NCI-H2171 (cell line): Measurements from ENCODE around the gene SCAMP2.

Experiments used
- DNase-seq: peaks from one replicate; lab custom pipeline; 2025; lab: John Stamatoyannopoulos, UW

Gene SCAMP2

DNA sequence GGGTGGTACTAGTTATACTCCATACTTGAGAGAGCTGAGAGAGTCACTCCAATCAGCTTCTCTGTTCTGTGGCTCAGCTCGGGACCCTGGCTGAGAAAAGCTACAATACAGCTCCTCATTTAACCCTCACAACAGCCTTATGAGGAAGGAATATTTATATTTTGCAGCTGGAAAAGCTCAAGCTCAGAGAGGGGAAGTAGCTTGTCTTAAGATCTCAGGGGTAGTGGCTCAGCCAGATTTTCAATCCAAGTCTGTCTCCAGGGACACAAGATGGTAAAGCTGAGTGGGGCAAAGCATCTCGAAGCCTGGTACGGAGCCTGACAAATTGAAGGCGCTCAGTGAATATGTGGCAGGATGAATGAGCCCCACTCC, 14.8 kb downstream of the SCAMP2 start:
- DNase-seq = no peak

DNA sequence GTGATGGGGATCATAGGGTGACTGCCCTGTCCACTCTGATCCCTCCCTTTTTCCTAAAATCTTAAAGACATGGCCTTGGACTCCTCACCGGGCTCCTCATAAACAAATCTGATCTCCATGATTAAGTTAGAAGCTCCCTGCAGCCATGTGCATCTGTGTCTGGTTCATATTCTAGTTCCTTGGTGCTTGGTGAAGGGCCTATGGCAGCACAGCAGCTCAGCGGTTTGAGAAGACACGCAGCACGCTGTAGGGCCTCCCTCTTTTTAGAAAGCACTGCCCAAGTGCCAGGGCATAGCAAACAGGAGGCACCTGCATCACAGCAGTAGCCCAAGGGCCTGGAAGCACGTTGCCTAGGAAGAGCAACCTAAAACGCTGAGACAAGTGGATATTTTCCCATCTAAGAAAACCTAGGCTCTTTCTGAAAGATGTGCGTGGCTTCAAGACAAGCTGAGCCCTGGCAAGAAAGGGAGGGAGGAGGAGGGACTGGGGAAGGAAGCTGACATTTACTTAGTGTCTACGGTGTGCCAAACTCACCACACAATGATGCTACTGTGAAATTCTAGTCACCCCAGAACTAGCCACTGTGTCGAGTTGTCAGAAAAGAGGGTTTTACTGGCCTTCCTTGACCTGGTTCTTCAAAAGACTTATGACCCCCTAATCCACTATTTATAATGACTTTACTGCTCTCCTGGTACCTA, 15.3 kb downstream of the SCAMP2 start:
- no peak for DNase-seq

DNA sequence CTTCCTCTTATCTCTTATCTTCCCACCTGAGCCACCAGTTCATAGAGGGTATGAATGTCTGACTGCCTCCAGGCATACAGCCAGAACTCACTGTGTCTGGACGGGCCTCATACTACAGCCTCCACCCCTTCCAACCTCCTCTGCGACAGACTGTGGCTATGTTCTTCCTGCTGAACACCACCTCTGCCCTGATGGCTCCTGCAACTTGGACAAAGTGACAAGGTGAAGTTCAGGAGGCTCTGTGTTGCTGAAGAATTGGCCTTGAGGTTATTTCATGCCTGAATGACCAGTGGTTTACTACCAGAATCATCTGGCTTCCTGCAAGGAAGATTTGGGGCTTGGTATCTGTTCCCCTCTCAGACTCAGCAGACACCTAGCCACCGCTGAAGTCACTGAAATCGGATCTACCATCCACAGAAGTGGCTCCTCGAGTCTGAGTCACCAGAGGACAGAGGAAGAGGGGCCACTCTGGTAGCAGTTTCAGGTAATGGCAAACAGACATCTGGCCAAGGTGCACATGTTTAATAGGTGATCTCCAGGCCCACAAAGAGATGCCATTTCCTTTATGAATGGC, 16.0 kb downstream of the SCAMP2 start:
- DNase-seq = no peak

DNA sequence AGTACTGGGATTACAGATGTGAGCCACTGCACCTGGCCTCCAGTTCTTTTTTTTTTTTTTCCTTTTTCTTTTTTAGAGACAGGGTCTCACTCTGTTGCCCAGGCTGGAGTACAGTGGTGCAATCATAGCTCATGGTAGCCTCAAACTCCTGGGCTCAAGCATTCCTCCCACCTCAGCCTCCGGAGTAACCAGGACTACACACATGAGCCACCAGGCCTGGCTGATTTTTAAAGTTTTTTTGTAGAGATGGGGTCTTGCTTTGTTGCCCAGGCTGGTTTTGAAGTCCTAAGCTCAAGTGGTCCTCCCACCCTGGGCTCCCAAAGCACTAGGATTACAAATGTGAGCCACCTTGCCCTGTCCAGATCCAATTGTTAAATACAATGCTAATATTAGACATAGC, 16.6 kb downstream of the SCAMP2 start:
- DNase-seq = no peak

DNA sequence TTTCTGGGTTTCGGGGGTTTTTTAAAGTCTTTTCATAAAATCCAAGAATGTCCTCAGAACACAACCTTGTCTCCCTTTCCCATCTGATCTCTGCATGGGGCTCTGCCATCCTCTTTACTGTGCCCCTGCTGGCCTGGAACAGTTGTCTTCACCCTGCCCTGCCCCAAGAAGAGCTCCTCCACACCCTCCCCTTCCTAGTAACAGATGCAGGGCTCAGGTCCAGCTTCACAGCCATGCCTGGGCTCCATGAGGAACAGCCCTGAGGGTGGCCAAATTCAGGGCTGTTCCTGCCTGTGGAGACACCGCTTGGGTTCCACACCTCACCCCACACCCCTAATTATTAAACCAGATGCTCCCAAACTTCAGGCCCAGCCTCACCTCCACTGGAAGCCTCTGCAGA, 17.3 kb downstream of the SCAMP2 start:
- DNase-seq = no peak

DNA sequence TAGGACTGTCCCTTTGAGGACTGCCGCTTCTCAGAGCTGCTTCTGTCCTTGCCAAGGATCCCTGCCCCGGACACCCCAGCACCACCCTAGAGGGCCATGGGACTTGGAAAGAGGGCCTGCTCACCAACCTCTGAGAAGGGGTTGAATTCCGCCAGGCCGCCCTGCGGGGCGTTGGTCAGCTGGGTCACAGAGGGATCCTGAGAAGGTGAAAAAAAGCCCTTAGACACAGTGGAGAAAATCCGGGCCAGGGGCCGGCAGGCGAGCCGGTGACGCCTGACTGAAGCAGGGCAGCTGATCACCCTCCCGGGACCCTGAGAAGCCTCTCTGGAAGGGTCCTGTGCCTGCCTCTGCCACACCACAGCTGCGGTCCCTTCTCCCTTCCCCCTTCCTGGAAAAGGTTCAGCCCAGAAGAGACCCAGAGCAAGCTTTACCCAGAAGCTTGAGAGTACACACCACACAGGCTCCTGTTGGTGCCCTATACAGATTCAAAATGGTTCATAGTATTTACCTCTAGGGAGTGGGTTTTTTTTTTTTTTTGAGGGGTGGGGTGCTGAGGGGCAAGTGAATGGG, 18.6 kb downstream of the SCAMP2 start:
- DNase-seq = no peak

DNA sequence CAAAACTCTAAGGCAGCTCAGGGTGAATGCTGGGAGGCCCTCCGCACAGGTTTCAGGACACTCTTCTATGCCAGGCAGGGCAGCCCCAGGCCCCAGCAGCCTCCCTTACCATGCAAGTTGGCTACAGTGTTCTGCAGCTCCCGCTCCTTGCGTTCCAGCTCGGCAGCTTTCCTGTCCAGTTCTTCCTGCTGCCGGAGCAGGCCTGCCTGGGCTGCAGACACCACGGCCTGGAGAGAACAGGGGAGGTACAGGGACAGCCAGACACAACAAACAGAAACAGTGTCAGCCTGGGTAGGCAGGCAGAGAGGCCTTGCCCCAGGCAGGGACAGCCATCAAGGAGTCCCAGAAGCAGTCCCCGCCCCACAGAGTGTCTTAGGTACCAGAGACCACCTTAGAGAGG, 21.2 kb downstream of the SCAMP2 start:
- no peak for DNase-seq

DNA sequence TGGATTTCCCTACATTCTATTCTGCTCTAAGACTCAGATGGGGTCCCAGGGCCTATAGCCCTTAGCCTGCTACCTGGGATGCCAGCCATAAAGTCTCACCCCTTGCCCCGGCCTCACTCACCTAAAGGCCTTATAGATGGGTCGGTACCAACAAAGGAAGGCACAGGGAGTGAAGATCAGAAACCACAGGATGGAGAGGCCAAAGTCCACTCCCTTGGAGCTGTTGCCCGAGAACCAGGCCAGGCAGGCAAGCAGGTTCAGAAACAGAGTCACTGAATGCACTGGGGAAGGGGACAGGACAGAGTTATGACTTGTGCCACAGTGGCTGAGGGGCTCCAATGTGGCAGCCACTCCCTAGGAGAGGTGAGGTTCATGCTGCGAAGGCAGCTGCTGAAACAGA, 22.8 kb downstream of the SCAMP2 start:
- no peak for DNase-seq

DNA sequence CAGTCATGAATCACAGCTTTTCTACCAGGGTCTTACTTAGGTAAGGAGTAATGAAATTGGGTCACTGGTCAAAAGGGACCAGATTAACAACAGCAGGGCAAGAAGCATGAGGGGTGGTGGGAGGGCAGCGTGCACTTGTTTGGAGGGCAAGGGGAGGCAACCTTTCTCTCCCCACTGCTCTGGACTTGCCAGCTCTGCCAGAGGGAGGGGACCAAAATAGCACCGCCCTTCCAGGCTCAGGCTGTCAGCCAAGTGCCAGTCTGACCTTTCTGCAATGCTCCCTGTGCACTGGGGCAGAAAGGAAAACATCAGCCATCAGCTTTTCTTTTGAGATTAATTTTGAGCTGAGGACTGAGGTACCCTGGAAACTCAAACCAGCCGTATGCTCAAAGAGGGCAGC, 25.7 kb downstream of the SCAMP2 start:
- DNase-seq = no peak

DNA sequence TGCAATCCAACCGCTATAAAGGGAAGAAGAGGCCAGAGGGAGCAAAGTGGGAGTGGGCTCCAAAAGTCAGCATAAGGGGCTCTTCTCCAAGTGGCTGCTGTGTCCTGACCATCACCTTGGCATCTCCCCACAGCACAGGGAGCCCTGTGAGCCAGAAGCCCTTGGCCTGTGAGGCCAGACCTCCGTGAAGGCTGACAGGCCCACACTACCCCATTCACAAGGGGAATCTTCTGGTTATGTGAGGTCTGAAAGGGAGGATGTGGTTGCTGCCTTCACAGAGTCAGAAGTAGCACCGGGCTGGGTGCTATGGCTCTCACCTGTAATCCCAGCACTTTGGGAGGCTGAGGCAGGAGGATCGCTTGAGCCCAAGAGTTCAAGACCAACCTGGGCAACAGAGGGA, 27.6 kb downstream of the SCAMP2 start:
- no peak for DNase-seq

DNA sequence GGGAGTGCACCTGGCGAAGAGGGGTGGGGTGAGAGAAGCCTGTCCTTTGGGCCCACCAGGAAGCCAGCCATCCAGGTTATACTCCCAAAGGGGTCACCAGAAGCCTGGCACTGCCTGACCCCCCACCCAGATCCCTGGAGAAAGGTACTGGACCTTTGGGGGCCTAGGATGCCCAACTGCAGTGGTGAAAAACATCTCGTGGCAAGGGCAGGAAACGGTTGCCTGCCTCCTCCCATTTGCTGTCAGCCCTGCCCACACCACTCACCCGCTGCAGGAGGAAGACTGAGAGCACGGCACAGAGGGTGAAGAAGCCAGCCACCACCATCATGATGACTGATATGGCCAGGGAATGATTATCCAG, 28.0 kb downstream of the SCAMP2 start:
- DNase-seq = no peak

DNA sequence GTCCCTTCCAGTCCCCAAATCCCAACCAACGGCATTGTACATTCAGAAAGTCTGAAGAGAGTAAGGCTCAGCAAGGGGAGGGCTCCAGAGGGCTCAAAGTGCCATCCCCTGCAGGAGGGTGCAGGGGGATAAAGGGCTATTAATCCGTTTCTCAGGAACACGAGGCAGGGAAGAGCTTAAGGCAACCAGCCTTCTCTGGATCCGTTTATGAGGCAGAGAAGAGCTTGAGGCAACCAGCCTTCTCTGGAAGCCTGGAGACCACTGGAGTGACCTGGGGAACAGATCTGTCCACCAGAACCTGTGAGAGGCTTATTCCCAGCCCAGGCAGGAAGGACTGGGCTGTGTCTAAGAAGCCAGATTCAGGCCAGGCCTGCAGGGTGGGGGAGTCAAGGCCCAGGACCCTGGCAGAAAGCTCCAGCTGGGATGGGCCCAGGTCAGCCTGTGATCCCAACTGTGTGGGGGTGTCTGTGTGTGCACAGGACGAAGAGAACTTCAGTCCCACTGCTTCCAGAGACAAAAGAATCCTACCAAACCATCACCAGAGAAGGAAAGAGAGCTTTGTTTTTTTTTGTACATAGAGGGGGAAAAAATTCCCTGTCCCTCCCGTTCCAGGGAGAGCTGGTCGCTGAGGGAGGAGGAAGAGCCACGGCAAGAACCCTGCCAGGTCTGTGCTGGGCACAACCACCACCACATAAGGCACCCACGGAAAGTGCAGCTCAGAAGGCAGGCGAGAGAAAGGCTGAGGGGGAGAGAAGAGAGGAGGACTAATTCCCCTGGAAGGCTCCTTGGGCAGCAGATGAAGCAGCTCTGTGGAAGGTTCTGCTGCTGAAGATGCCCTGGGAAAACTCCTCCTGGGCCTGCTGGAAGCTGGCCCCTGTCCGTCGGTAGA, 28.6 kb downstream of the SCAMP2 start:
- DNase-seq = no peak

DNA sequence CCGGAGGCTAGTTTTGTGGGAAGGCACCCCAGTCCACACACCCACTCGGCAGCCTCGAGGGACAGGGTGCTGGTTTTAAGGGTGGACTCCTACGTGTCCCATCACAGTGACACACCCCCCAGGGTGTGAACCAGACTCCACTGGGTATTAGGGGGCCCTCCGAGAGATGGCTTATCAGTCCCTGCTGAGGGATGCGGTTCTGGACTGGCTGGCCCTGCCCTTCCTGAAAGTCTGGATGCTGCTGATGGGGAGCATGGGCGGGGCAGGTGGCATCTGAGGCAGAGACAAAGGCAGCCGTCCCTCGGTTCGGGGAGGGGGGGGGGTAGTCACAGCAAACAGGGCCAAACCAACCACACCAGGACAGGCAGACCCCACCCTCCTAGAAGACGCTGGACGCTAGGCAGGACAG, 29.3 kb downstream of the SCAMP2 start:
- DNase-seq = no peak

DNA sequence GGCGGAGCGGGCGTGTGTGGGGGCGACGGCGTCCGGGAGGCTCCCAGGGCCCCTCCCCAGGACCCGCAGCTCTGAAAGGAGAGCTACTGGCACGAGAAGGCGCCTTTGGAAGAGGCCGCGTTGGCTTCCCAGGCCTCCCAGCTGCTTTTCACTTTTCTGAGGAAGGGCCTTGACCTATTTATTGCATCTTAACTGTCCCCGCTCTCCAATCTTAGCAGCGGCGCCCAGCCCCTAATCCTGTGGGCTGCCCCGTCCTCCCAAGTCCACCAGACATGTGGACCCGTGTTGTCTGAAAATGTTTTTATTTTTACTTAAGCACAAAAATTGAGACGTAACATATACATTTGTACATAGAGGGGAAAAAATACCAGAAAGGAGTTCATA, 29.7 kb downstream of the SCAMP2 start:
- DNase-seq = no peak

DNA sequence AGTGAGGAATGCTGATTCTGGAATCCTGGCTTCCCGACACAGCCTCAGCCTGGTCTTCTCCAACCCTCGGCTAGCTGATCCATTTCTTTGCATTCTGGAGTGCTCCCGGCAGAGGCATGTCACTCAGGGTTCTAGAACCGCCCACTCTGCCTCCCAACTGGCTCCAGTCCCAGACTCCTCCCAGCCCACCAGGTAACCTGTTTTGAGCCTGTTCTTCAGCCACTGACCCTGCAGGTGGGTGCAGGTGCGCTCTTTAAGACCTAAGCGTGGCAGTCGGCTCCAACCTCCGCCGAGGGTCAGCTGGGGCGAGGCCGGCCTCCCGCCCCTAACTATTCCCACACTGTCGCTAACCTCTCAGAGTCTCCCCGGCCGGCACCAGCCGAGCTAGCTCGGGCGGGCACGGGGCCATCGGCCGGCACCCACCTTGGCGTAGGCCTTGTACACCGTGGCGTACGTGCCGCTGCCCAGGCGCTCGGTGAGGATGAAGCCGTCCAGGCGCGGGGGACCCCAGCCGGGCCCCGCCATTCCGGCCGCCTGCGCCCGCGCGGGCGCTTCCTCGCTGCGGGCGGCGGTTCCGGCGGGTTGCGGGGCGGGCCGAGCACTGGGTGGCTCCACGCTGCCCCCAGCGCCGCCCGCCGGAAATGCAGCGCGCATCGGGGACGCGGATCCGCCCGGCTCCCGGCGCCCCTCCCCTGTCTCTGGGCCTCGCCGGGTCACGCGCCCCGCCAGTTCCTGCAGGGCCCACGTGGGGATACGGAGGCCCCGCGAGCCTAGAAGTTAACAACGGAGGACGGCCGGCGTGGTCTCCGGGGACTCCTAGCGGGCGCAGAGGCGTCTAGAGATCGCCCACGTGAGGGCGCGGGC, 30.4 kb downstream of the SCAMP2 start, which contains the start of gene ULK3:
TSS of gene ULK3 (minus strand) at position 576 of the 864 bp plus-strand sequence. CDS start at position 525, 51 bp downstream.
- peak; percentile 95 for DNase-seq

DNA sequence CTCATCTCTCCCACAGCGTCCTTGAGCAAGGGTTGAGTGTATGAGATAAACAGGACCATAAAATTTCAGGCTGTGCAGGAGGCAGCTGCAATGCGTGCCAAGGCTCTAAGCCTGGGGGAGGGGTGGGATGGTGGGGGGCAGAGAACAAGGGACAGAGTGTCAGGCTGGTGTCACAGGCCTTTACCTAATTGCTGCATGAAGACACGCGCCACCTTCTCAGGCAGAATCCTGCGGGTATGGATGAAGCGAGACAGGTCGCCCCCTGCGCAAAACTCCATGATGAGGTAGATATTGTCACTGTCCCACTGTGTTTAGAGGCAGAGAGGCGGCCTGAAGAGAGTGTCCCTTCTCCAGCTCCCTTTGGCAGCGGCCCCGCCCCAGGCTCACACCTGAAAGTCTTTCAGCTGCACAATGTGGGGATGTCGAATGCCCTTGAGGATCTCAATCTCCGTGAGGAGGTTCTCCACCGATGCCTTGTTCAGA, 31.2 kb downstream of the SCAMP2 start:
- no peak for DNase-seq

DNA sequence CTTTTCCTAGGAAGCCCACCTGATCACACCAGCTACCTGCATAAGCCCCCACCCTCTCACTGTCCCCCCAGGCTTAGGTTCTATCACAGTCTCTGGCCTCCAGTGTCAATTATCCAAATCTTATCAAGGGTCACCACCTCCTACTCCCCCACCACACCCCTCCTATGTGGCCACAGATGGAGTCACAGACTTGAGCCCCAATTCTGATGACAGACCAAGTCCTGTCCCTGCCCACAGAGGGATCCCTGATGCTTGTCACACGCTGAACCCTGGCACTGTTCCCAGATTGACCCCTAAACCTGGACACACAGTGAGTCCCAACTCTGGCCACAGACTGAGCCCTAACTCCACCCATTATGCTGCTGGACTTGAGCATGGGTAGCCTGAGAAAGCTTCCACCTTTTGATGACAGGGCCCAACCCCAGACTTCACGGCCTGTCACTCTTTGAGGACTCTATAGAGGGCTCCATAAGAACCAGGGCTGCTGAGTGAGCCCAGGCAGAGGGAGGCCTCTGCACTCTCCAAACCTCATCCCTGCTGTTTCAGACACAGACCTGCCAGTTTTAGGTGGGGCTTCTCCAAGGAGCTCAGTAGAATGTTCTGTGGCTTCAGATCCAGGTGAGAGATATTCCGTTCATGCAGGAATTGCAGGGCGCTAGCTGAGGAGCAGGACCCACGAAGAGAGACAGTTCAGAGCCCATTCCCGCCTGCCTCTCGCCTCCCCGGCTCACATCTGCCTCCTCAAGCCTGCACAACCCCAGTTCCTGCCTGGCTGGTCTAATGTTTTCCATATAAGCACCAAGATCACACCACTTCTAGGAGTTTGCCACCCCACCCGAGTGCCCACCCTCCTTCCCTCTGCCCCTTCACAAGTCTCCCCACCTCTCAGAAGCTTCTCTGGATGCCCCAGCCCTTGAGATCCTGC, 32.1 kb downstream of the SCAMP2 start:
- no peak for DNase-seq

DNA sequence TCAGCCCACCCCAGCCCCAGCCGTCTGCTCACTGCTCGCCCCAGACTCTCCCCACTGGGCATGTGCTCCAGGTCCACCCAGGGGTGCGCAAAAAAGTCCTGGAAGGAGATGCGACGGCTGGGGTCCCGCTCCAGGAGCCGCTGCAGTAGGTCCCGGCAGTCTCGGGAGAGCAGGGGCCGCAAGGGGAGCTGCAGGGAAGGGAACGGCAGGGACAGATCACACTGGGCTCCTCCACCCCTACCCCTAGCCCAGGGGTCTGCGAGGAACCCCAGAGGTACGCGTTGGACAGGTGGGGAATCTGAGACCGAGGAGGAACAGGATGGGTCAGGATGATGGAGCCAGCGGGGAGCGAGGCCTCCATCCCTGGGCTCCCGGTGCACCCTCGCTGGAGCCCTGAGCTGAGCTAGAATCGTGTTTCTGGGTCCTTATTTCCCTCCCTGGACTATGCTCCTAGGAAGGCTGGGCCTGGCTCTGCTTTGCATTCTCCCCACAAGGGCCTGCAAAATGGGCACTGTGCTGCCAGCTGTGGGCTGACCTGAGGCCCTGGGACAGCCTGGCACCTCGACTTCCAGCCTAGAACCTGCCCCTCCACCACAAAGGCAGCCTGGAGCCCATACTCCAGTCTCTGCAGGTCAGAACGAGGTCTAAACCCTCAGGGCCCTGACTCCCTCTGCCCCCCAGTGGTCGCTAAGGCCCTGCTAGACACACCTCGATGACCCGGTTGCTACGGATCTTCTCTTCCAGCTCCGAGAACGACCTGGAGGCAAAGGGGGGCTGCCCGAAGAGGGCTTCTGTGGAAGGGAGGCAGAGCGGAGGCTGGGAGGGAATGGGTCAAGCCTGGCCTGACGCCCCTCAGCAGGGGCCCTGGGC, 33.4 kb downstream of the SCAMP2 start:
- DNase-seq = no peak

DNA sequence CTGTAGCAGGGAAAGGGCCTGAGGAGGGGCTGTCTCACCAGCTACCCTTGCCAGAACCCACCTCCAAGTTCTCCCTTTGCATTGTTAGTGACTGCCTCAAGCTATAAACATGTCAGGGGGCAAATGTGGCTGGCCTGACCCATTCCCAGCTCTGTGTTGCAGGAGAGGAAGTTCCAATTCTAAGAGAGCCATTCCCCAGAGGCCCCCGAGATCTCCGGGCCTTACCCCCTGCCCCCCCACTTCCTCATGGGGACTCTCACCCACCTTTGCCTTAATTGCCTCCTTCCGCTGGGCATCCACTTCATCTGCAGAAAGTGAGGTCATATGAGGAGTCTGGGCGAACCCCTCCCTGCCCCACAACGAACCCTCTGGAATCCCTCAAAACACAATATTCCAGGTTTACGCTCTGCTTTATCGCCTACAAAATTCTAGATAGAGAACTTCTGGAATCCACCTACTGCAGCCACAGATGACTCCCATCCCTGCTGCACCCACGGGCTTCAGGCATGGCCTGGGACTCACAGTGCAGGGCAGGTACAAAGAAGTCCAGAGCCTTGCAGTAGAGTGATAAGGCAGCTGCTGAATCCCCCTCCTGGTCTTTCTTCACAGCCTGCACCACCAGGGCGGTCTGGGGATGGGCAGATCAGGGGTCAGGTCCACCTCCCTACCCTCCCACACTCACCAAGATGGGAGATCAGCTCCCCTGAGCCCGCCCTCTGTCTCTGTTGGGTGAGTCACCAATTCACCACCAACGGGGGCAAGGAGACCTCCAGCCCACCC, 34.2 kb downstream of the SCAMP2 start:
- no peak for DNase-seq
